ENCODE data around the gene NR6A1.

NR6A1 gene

DNA sequence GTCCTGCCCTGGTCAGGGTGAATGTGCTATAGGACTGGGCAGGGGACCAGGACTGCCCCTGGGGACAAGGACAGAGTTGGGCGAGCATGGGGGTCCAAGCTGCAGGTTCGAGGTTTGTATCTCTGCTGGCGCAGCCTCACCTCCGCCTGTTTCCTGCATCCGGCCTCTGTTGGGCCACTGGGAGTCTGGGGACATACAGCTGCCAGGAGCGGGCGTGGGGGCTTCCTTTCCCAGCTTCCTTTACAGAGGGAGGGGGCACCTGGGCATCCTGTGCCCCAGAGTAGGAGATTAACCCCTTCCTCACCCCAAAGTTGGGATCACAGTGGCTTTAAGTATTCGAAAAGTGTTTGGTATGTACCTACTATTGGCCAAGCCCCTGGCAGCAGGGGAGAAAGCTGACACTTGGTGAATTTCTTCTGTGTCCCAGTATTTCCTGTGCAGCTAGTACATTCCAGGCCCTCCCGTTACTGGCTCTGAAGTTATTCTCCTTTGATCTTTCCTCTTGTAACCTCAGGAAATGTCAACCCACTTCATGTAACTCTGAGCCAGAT, 24.8 kb upstream of the NR6A1 start:
- no peak for DNase-seq (ENCODE audit: low spot score)

DNA sequence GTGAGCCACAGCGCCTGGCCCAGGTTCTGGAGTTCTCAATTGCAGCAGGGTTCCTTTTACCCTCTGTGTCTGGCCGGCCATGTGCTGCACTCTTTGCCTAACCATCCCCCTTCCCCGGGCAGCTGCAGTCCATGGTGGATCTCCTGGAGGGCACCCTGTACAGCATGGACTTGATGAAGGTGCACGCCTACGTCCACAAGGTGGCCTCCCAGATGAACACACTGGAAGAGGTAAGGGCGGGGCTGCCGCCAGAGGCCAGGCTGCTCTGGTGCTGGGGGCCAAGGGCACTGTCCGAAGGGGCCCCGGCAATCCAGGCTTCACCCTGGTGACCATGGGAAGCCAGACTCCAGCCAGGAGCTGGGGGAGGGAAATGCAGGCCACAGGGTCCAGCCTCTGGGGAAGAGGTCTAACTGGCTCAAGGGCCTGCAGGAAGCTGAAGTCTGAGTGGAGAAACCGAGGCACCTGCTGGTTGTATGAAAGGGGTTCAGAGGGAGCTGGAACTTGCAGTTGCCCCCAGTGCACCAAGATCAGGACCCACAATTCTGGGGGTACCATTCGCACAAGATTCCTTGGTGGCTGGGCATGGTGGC, 23.9 kb upstream of the NR6A1 start:
- no peak for DNase-seq (ENCODE audit: low spot score)

GRCh38 chr9:124793015-124793541, 22.0 kb upstream of the NR6A1 start:
- no peak for DNase-seq (ENCODE audit: low spot score)

GRCh38 chr9:124792257-124793014, 21.3 kb upstream of the NR6A1 start:
- DNase-seq (ENCODE audit: low spot score) = no peak

- DNase-seq (ENCODE audit: low spot score) = no peak
Observed at GRCh38 chr9:124790801-124791505, 19.8 kb upstream of the NR6A1 start.

DNA sequence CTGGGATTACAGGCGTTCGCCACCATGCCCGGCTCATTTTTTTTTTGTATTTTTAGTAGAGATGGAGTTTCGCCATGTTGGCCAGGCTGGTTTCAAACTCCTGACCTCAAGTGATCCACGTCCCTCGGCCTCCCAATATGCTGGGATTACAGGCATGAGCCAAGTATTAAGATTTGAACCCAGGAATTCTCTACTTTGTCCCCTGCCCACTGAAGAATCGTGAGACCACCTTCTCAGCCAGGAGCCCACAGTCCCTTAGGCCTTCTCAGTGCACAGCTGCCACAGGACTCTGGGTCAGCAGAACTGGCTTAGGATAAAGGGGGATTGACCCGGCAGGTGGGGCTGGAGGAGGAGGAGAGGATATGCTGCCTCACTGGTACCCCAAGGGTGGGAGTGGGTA, 19.2 kb upstream of the NR6A1 start:
- no peak for DNase-seq (ENCODE audit: low spot score)

DNA sequence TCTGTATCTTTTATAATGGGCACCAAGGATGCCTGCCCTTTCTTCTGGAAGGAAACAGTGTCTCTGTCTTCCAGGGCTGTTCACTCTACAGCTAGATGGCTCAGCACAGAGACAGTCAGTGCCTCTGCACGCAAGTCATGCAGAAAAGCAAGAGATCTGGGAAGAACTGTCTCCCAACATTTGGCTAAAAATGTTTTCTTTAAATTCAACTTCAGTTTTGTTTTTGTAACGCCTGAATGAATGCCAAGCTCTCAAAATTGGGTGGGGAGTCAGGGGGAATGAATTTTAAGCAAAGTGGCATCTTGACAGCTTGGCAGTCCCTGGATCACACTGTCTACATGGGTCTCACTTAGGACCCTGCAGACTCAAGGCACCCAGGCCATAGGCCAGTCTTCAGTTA, 18.4 kb upstream of the NR6A1 start:
- DNase-seq (ENCODE audit: low spot score) = no peak

DNA sequence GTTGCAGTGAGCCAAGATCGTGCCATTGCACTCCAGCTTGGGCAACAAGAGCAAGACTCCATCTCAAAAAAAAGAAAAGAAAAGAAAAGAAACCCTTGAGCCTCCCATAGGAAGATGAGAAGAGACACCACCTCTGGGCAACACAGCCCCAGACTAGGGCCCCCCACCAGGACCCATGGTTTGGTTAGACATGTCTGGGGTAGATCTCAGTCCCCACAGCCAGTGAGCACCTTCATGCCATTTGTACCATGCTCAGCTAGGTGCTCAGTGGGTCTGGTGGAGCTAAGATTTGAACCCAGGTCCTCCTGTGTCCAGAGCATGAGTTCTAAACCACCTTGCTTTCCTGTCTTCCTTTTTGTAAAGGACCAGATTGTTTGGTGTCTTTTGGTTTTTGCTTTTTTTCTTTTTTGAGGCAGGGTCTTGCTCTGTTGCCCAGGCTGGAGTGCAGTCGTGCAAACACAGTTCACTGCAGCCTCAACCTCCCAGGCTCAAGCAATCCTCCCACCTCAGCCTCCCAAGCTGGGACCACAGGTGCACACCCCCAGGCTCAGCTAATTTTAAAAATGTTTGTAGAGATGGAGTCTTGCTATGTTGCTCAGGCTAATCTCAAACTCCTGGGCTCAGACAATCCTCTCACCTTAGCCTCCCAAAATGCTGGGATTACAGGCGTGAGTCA, 17.6 kb upstream of the NR6A1 start:
- no peak for DNase-seq (ENCODE audit: low spot score)

DNA sequence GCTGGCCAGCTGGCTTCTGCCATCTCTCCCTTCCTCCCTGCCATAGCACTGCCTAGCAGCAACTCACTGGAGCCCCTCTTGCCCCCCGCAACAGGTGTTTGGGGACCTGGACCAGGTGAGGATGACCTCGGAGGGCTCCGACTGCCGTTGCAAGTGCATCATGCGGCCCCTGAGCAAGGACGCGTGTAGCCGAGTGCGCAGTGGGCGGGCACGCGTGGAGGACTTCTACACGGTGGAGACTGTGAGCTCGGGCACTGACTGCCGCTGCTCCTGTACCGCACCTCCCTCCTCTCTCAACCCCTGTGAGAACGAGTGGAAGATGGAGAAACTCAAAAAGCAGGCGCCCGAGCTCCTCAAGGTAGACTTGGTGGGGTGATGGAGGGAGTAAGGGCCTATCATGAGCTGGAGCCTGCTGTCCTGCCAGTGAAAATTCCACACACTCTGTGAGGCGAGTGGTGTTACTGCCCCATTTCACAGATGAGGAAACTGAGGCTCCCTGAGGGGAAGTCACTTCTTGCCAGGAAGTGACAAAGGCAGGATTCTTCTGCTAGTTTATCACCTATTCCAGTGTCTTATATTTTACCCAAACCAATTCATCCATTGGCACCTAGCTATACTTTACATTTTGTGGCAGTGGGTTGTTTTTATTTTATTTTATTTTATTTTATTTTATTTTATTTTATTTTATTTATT, 15.9 kb upstream of the NR6A1 start:
- DNase-seq (ENCODE audit: low spot score) = peak; percentile 17

DNA sequence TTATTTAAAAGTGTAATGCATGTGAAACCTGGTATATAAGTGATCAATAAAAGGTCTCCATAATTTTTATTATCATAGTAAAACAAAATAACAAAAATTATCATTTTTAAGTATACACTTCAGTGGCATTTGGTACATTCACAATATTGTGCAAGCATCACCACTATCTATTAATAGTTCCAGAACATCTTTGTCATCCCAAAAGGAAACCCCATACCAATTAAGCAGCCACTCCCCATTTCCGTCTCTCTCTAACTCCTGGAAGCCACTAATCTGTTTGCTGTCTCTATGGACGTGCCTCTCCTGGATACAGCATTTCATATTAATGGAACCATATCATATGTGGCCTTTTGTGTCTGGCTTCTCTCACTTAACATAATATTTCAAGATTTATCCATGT, 13.4 kb upstream of the NR6A1 start:
- DNase-seq (ENCODE audit: low spot score) = no peak

GRCh38 chr9:124783830-124784229, 12.7 kb upstream of the NR6A1 start:
- no peak for DNase-seq (ENCODE audit: low spot score)

- DNase-seq (ENCODE audit: low spot score) = no peak
Observed at GRCh38 chr9:124782661-124783574, 11.8 kb upstream of the NR6A1 start.

DNA sequence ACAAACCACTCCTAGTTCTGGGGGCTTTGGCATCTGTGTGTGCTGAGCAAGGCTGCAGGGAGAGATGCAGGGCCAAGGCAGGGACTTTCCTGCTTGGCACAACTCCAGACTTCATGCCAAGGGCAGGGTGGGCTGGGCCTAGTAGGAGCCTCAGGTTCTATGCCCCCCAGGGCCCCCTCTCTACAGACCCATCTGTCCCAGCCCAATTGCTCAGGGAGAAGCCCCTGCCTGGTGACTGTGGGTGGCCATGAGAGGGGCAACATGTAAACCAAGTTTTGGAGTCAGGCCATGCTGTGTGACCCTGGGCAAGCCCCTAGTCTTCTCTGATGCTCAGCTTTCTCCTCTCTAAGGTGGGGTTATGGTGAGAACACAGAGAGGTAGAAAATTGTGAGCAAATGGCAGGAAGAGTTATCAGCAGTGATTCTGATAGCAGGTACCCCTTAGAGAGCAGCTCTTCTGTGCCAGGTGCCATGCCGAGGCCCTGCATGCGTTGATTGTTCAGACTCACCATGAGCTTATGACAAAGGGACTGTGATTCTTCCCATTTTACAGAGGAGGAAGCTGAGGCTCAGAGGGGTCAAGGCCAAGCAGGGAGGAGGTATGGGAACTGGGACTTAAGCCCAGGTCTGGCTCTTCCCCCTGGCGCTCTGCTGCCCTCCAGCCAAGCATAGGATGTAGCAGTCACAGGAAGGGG, 11.0 kb upstream of the NR6A1 start:
- DNase-seq (ENCODE audit: low spot score) = no peak

GRCh38 chr9:124780757-124781151, 9.6 kb upstream of the NR6A1 start:
- DNase-seq (ENCODE audit: low spot score) = no peak

DNA sequence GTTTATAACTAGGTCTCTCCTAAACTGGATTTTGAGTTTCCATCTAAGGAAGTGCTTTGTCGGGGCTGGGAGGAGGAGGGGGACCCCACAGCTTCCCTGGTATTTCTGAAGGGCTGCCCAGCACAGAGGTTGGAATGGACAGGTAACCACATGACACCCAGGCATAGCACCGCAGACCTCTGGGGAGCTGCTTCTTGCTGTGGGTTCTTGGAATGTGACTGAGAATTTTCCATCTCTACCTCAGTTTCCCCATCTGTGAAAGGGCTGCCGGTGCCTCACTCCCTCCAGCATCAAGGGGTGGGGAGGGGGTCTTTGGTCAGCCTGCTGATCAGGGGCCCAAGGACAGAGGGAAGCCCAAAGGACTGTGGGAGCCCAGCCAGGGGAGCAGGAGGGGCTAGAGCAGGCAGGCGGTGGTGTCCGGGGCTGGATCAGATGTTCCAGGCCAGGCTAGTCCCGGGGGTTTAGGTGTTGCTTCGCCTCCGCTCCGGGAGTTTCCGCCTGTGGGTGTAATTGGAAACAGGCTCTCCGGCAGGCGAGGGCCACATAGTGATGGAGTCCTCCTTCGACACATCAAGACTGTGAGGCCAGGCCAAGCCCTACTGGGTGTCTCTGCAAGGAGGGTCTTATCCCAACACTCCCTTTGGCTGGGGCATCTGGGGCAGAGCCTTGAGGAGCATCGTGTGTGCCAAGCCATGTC, 9.1 kb upstream of the NR6A1 start:
- DNase-seq (ENCODE audit: low spot score) = no peak

DNA sequence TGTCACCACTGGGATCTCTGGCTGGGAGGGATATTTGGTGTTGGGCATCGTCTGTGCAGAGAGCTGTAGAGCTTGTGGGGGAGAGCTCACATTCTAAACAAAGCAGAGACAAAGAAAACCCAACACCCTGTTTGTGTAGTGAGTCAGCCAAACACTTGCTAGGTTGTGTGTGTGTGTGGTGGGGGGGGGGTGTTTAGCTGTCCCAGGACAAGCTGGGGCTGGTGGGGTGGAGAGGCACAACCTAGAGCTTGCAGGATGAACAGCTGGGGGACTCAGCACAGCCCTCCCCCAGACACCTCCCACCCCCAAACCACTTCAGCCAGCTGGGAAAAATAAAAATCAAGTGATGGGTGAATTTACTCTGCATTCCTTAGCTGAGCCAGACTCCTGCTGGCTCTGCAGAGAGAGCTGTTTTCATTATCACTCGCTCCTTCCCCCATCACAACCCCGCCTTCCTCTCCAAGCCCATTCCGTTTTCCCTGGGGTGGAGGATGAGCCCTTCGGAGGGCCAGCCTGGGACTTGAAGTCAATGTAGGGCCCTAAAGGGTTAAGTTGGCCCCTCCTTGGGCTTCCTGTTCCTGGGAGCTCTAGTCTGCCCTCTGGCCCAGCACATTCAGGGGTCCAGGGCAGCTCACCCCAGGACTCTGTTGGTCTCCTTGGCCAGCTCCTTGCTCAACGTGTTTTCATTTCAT, 8.4 kb upstream of the NR6A1 start:
- DNase-seq (ENCODE audit: low spot score) = no peak

- DNase-seq (ENCODE audit: low spot score) = no peak
Observed at GRCh38 chr9:124778575-124779367, 7.7 kb upstream of the NR6A1 start.
